ENCODE data around the gene ZNF385A. TPM values are rescaled to one million over a fixed set of nuclear protein-coding genes. Genes with fewer than 3 reads are reported as not detected.
"Not testable (repeated sequence)": the region's sequence is repeated elsewhere in the genome, so short reads cannot be mapped to it uniquely, and the experiment has no call there.

Gene ZNF385A
- total RNA-seq, 2 donors from 2014 or later = 3.1 to 7.3 TPM

DNA sequence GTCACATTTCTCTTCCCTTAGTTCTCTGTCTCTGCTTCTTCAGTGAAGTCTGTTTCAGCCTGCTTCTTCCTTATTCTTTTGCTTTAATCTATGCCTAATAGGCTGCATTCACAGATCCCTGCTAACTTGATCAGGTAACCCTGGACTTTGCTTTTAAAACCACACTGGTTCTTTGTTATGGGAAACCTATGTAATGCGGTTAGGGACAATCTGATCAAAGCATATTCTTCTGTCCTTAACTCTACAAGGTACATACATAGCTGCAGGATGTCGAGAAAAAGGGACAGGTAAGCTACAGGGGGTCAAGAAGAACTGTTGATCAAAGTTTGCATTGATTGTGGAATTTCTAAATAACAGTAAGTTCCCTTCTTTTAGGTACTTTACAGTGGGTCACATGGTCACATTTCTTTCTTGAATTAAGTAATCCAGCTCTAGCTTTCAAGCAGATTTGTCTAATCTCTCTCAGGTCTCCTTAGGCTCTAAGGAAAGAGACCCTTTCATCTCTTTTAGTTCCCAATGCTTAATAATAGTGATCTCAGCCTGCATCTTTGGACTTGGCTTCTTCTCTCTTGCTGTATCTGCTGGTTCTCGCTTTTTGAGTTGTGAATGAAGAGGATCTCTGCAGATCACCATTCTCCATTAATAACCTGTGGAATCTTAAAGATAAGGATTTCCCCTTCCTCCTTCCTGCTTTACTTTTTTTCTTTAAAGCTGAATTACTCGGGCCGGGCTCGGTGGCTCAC lies 55.8 kb downstream of the ZNF385A start:
- peaks cover 0 to 3% of the 10 kb centered on the region in 2 donors for H3K36me3 ChIP-seq (replicated peaks in 1 of 2; ENCODE audit: insufficient read depth in 1 of 2, low read depth in 2 of 2)
- TF ChIP-seq, protein P1, sequence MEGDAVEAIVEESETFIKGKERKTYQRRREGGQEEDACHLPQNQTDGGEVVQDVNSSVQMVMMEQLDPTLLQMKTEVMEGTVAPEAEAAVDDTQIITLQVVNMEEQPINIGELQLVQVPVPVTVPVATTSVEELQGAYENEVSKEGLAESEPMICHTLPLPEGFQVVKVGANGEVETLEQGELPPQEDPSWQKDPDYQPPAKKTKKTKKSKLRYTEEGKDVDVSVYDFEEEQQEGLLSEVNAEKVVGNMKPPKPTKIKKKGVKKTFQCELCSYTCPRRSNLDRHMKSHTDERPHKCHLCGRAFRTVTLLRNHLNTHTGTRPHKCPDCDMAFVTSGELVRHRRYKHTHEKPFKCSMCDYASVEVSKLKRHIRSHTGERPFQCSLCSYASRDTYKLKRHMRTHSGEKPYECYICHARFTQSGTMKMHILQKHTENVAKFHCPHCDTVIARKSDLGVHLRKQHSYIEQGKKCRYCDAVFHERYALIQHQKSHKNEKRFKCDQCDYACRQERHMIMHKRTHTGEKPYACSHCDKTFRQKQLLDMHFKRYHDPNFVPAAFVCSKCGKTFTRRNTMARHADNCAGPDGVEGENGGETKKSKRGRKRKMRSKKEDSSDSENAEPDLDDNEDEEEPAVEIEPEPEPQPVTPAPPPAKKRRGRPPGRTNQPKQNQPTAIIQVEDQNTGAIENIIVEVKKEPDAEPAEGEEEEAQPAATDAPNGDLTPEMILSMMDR (IDR thresholded peaks at IDR 0.05) = no peak
- TF ChIP-seq POLR2A (IDR thresholded peaks at IDR 0.05) = no peak
- ATAC-seq = no peak
- intact Hi-C loops (cut with DNase I) = no loop called here
- no peaks in the 10 kb centered on the region for H3K27me3 ChIP-seq
- 57 to 63% methylated on average over 6 of the region's 6 CpGs for WGBS, 2 donors
- DNase-seq = no peak
- H3K9me3 ChIP-seq = no peaks in the 10 kb centered on the region
- H3K4me1 ChIP-seq = peaks cover 71% of the 10 kb centered on the region
- H3K27ac ChIP-seq = peak overlapping the region in 2 of 4 donors; percentile 2 to 14
- H3K4me3 ChIP-seq = no peak overlapping the region

DNA sequence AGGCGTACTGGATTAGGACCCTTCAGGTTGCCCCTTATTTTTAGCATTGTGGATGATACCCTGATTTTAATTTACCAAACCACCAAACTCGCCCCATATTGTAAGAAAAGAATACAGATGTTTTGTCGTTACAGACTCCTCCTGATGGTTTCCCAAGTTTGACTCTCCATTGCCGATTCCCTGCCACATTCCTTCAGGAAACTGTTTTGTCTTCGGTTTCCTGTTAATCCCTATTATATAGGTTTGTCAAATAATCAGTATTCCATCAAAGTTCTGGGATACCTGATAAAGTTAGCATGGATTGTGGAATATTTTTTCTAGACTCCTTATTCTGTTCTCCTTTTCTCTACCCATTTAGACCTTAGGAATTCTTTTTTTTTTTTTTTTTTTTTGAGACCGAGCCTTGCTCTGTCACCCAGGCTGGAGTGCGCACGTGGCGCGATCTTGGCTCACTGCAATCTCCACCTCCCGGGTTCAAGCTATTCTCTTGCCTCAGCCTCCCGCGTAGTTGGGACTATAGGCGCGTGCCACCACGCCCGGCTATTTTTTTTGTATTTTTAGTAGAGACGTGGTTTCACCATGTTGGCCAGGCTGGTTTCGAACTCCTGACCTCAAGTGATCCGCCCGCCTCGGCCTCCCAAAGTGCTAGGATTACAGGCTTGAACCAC lies 59.0 kb downstream of the ZNF385A start:
- intact Hi-C loops (cut with DNase I); H3K36me3 ChIP-seq (replicated peaks in 1 of 2; ENCODE audit: insufficient read depth in 1 of 2, low read depth in 2 of 2); H3K9me3 ChIP-seq; H3K27me3 ChIP-seq; ATAC-seq: not testable (repeated sequence)
- Histone ChIP-seq H3K4me3 (peak overlapping the region; percentile 69 to 71), H3K27ac (peak overlapping the region; percentile 79 to 94 (median 90)), H3K4me1 (peaks cover 48% of the 10 kb centered on the region)
- 21 to 22% methylated on average over 22 of the region's 22 CpGs for WGBS, 2 donors
- DNase-seq = peak in 1 of 4 donors; percentile 33

DNA sequence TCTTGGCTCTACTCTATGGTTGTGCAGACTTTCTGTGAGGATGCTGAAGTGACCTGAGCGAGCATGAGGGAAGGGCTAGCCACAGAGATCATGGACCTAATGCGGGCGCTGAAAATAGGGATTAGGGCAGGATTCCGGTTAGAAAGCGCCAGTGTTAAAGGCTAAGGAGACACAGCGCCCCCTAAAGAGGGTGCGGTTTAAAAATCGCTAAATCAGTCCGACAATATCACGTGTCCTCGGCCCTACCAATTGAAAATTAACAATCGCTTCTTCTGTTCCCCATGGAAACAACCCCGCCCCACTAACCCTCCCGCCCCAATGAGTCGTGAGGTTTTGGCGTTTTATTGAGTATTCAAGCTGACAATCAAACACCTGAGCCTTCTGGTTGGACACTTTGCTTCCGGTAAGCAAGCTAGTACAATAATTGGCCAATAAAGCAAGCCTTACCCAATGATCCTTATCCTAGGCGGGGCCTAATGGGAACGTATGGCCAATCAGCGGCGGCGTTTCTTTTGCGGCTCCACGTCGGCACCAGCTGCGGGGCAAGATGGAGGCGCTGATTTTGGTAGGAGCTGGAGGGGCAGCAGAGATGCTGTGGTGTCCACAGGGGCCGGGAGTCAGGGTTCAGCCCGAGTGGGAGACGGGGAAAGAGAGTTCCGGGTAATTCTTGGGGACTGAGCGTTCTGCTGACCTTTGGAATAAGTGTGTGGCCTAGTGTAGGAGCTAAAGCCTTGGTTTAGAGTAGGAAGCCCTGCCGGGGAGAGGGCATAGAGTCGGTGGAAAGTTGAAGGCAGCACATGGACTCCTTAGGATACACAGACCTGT lies 59.7 kb downstream of the ZNF385A start, which contains the start of gene COPZ1:
Gene COPZ1, plus strand, starts transcription at position 515 of the 825 bp plus-strand sequence. Its CDS starts 33 bp downstream, at position 548.
- H3K4me1 ChIP-seq = peaks cover 41% of the 10 kb centered on the region
- WGBS, 2 donors = 1 to 2% methylated on average over 24 to 34 of the region's 34 CpGs
- intact Hi-C loops (cut with DNase I) = no loop called here

DNA sequence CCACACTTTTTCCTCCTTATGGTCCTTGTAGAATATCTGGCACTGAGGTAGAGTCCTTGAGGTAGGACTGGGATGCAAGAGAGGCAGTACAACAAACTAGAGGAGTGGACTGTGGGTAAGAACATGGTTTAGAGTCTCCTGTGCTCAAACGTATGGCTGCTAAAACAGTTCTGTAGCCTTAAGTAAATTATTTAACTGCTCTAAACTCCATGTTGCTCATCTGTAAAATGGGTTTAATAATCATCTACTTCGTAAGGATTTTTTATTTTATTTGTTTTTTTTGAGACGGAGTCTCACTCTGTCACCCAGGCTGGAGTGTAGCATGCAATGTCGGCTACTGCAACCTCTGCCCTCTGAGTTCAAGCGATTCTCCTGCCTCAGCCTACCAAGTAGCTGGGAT lies 63.2 kb downstream of the ZNF385A start:
- no peaks in the 10 kb centered on the region for H3K27me3 ChIP-seq
- TF ChIP-seq, protein P1 (IDR thresholded peaks at IDR 0.05) = no peak
- no peak for TF ChIP-seq POLR2A (IDR thresholded peaks at IDR 0.05)
- H3K9me3 ChIP-seq = no peaks in the 10 kb centered on the region
- no peak overlapping the region for H3K27ac ChIP-seq
- DNase-seq (no peak), ATAC-seq (no peak)
- H3K36me3 ChIP-seq (replicated peaks in 1 of 2; ENCODE audit: insufficient read depth in 1 of 2, low read depth in 2 of 2) = no peaks in the 10 kb centered on the region
- intact Hi-C loops (cut with DNase I) = no loop called here
- 87 to 92% methylated on average over 5 of the region's 5 CpGs for WGBS, 2 donors
- no peak overlapping the region for H3K4me3 ChIP-seq
- H3K4me1 ChIP-seq = peaks cover 12% of the 10 kb centered on the region

More for the DNA sequence above, 59.7 kb downstream of the ZNF385A start, which contains the start of gene COPZ1:
- H3K36me3 ChIP-seq (replicated peaks in 1 of 2; ENCODE audit: insufficient read depth in 1 of 2, low read depth in 2 of 2) = no peaks in the 10 kb centered on the region
- peak; percentile 98 for ATAC-seq
- no peaks in the 10 kb centered on the region for H3K9me3 ChIP-seq
- no peaks in the 10 kb centered on the region for H3K27me3 ChIP-seq
- peak; percentile 94 to 99 (median 96) for DNase-seq
- peak within 1 kb of the TSS; percentile 79 to 94 (median 90) for H3K27ac ChIP-seq
- TF ChIP-seq, protein P1 (IDR thresholded peaks at IDR 0.05) = peak; percentile 56 to 91 (median 85)
- peak; percentile 54 to 94 (median 93) for TF ChIP-seq POLR2A (IDR thresholded peaks at IDR 0.05)
- H3K4me3 ChIP-seq = peak within 1 kb of the TSS; percentile 69 to 71

MicroRNA genes within 50 kb of the gene (microRNA counts, 767-probe panel; counts per million panel counts)
- microRNA hsa-miR-148b-3p = 6,023 to 9,586 counts per million in 2 donors

Small RNAs within 50 kb of the gene (microRNA-seq; reads per million reads assigned to microRNA genes)
- 215 to 257 reads per million in 2 donors for gene MIR148B (ENCODE audit: borderline number of aligned reads in 2 of 2, borderline replicate concordance in 2 of 2)

Small RNAs within 50 kb of the gene (small RNA-seq; reads per million reads assigned to genes)
- gene MIR148B = 23.1 reads per million, percentile 94 among the genes with 10 or more reads in this experiment
- gene RN7SL744P = not detected

Other genes starting within 250 kb of the ZNF385A start
- 10 to 100 TPM; 20.8 to 34.5 TPM for gene SMUG1, start 195.7 kb downstream of the ZNF385A start, total RNA-seq
- 10 to 100 TPM; 27.0 to 34.3 TPM for gene CBX5, start 104.6 kb downstream of the ZNF385A start, total RNA-seq
- 100 to 1,000 TPM; 246 to 247 TPM for gene HNRNPA1, start 104.0 kb downstream of the ZNF385A start, total RNA-seq
- gene NFE2, start 83.7 kb downstream of the ZNF385A start, total RNA-seq = under 1 TPM in 1 of 2 donors, not detected in 1; 0.26 TPM
- 10 to 100 TPM; 34.3 to 71.3 TPM for gene COPZ1, start 59.6 kb downstream of the ZNF385A start, total RNA-seq
- not detected for gene GPR84, start 20.2 kb downstream of the ZNF385A start, total RNA-seq
- gene ITGA5, start 34.5 kb upstream of the ZNF385A start, total RNA-seq = 10 to 100 TPM; 28.5 to 49.1 TPM
- not detected for gene GTSF1, start 88.9 kb upstream of the ZNF385A start, total RNA-seq
- 1 to 10 TPM; 1.6 to 2.9 TPM for gene NCKAP1L, start 113.0 kb upstream of the ZNF385A start, total RNA-seq
- gene PDE1B, start 164.9 kb upstream of the ZNF385A start, total RNA-seq = 1 to 10 TPM; 1.8 to 6.6 TPM
- 10 to 100 TPM in 1 of 2 donors, 1 to 10 TPM in 1; 3.6 to 51.4 TPM for gene PPP1R1A, start 203.9 kb upstream of the ZNF385A start, total RNA-seq